Measurements from ENCODE around the gene GLIS2. TPM values are rescaled to one million over a fixed set of nuclear protein-coding genes. Genes with fewer than 3 reads are reported as not detected.
A peak's percentile ranks its signal among the peaks of the same experiment; 100 is the strongest.

Gene GLIS2
- polyA plus RNA-seq, 3 donors, result 6.2 to 13.6 (median 11.2) TPM

GRCh38 chr16:4372578-4373355, 56.9 kb downstream of the GLIS2 start:
- 44 to 54% (median 45%) methylated on average over 10 of the region's 10 CpGs for WGBS, 3 donors

DNA sequence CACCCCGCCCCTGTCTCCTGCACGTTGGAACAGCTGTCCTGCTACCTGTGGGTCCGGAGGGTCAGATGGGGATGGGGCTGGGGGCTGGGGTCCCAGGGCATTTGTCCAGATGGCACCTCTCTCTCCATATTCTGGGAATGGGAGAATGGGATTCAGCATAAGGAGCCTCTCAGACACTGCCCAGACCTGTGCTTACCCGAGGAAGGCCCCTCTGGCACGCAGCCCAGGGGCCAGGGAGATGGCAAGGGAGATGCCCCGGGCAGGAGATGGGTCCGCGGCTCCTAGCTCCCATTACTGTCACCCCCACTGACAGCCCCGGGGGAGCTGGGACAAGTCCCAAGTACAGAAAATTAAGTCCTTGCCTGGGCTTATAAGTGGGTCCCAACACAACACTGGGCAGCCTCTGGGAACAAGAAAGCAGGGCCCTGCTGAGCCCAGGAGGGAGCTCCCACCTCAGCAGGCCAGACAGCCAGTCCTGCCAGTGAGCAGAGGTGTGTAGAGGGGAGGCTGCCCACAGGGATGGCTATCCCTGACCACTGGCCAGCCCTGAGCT, 57.6 kb downstream of the GLIS2 start:
- 36 to 59% (median 41%) methylated on average over 9 of the region's 9 CpGs for whole genome bisulfite sequencing, 3 donors

More at GRCh38 chr16:4372578-4373355, 56.9 kb downstream of the GLIS2 start:
- H3K27ac ChIP-seq (ENCODE audit: low read depth, low read length), result peak overlapping the region; percentile 7

GRCh38 chr16:4373909-4374742, 58.3 kb downstream of the GLIS2 start:
- WGBS, 3 donors, result 40 to 57% (median 45%) methylated on average over 29 to 30 of the region's 30 CpGs
- H3K27ac ChIP-seq (ENCODE audit: low read depth, low read length), result peak overlapping the region; percentile 41

More for the DNA sequence above, 57.6 kb downstream of the GLIS2 start:
- peak overlapping the region; percentile 7 for H3K27ac ChIP-seq (ENCODE audit: low read depth, low read length)

DNA sequence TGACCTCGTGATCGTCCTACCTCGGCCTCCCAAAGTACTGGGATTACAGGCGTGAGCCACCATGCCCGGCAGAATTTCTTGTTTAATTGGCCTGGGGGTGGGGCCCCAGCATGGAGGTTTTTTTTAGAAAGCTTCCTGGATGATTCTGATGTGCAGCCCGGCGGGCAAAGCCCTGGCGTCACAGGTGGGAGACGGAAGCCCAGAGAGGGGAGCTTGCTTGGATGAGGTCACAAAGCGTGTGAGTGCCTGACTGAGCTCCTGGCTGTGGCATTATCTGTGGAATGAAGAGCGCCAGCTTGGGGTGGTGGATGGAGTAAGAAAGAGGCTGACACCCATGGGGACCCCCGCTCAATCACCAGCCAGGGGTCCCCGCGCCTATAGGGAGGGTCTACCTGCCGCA, 59.9 kb downstream of the GLIS2 start:
- peak overlapping the region; percentile 23 for H3K27ac ChIP-seq (ENCODE audit: low read depth, low read length)
- 76 to 83% (median 83%) methylated on average over 15 of the region's 15 CpGs for WGBS, 3 donors

DNA sequence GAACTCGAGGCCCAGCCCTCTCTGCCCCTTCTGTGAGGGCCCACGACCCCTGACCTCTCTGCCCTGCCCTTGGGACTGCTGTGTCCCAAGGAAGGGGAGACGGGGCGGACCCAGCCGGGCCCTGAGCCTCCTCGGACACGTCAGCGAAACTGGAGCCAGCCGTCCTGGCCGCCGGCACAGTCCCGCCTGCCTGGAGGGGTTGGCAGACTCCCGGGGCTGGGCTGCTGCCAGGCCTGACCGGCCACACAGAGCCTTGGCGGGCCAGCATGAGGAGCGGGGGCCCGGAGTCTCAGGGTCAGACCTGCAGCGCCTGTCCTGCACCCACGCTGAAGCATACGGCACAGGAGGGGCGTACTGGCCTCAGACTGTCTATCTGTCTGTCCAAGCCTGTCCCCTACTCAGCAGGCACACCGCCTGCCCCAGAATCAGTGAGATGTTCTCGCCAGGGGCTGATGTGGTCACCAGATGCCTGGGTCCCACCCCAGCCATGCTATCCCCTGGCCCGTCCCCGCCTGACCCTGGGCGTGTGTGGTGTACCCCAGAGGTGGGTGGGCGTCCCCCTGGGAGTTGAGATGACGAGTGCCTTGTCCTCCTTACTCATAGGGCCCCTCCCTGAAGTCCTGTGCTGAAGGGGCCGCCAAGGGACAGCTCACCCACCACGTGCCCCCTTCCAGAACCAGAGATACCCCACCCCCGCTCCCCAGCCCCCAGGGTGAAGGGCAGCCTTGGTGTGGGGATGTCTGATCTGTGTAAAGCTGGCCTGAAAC, 60.4 kb downstream of the GLIS2 start:
- WGBS, 3 donors, result 49 to 61% (median 55%) methylated on average over 24 to 31 of the region's 31 CpGs
- peak overlapping the region; percentile 23 for H3K27ac ChIP-seq (ENCODE audit: low read depth, low read length)

- WGBS, 3 donors, result 68 to 81% (median 74%) methylated on average over 27 of the region's 27 CpGs
- H3K27ac ChIP-seq (ENCODE audit: low read depth, low read length), result no peak overlapping the region
Observed at GRCh38 chr16:4376893-4377572, 61.2 kb downstream of the GLIS2 start.

DNA sequence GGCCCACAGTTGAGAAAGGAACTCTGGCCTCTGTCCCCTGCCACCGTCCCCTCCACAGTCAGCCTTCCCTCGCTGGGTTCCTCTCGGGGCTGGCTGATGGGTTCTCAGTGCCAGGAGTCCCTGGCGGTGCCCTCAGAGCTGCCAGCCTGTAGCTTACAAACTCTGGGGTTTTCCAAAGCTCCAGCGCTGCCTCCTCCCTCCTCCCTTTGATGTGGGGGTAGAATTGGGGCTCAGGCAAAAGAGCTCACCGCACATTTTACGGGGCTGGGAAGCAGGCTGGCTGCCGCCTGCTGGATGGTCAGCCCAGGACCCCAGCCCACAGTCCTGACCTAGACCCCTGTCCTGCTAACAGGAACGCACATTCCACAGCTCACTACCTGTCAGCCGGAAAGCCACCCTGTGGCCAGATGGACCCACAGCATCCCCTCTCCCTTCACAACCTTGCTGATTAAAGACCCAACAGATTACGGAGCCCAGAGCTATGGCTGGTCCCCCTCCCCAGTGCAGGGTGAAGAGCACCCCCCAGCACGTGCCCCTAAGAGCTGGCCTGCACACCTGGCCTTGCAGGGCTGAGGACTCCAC, 61.8 kb downstream of the GLIS2 start:
- no peak overlapping the region for H3K27ac ChIP-seq (ENCODE audit: low read depth, low read length)
- 76 to 80% (median 80%) methylated on average over 12 of the region's 12 CpGs for WGBS, 3 donors

GRCh38 chr16:4378161-4378666, 62.3 kb downstream of the GLIS2 start:
- WGBS, 3 donors, result 57 to 88% (median 66%) methylated on average over 14 to 15 of the region's 15 CpGs

GRCh38 chr16:4378999-4379690, 63.3 kb downstream of the GLIS2 start:
- WGBS, 3 donors, result 85 to 93% (median 90%) methylated on average over 21 of the region's 21 CpGs
- no peak overlapping the region for H3K27ac ChIP-seq (ENCODE audit: low read depth, low read length)

More at GRCh38 chr16:4378161-4378666, 62.3 kb downstream of the GLIS2 start:
- H3K27ac ChIP-seq (ENCODE audit: low read depth, low read length), result no peak overlapping the region

DNA sequence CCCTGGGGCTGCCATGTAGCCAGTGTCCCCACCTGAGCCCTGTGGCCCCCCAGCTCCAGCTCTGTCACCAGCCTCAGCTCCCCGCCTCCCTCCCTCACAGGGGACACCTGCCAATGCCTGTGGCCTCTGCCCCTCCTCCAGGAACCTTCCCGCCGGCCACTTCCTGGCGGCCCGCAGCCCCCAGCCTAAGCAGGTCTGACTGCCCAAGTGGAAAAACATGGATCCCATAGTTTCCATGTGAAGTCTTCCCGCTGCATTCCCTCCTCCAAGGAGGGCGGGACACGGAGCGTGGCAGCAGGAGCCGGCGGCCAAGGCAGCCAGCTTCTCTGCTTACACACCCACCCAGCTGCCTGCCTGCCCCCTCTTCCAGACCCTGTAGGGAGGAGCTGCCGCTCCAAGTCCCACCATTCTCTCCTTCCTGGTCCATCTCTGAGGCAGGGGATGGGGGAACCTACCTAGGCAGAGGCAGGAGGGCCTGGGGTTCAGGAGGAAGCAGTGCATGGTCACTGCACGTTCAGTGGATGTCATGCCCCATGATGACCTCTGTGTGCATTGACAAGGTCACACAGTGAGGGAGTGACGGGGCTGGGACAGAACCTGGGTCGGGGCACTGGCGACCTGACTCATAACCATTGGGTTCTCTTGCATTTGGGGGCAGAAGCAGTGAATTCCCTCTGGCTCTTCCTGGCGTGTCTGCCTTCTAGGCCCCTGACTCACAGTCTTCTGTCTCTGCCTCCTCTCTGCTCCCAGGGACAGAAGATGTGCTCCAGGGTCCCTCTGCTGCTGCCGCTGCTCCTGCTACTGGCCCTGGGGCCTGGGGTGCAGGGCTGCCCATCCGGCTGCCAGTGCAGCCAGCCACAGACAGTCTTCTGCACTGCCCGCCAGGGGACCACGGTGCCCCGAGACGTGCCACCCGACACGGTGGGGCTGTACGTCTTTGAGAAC, 64.5 kb downstream of the GLIS2 start:
- 82 to 87% (median 82%) methylated on average over 26 of the region's 26 CpGs for WGBS, 3 donors
- H3K27ac ChIP-seq (ENCODE audit: low read depth, low read length), result no peak overlapping the region

- H3K27ac ChIP-seq (ENCODE audit: low read depth, low read length), result no peak overlapping the region
- 91 to 95% (median 93%) methylated on average over 57 to 59 of the region's 59 CpGs for WGBS, 3 donors
Observed at GRCh38 chr16:4381072-4381934, 65.4 kb downstream of the GLIS2 start.

GRCh38 chr16:4381935-4382794, 66.3 kb downstream of the GLIS2 start:
- 93 to 94% (median 93%) methylated on average over 54 to 55 of the region's 55 CpGs for WGBS, 3 donors
- H3K27ac ChIP-seq (ENCODE audit: low read depth, low read length), result no peak overlapping the region

DNA sequence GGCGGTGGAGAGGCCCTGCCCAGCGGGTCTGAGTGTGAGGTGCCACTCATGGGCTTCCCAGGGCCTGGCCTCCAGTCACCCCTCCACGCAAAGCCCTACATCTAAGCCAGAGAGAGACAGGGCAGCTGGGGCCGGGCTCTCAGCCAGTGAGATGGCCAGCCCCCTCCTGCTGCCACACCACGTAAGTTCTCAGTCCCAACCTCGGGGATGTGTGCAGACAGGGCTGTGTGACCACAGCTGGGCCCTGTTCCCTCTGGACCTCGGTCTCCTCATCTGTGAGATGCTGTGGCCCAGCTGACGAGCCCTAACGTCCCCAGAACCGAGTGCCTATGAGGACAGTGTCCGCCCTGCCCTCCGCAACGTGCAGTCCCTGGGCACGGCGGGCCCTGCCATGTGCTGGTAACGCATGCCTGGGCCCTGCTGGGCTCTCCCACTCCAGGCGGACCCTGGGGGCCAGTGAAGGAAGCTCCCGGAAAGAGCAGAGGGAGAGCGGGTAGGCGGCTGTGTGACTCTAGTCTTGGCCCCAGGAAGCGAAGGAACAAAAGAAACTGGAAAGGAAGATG, 67.0 kb downstream of the GLIS2 start:
- H3K27ac ChIP-seq (ENCODE audit: low read depth, low read length), result no peak overlapping the region
- WGBS, 3 donors, result 86 to 90% (median 88%) methylated on average over 21 of the region's 21 CpGs

Data from adipose tissue (tissue), 3 donors.